Tibial nerve (tissue), 4 donors: ENCODE measurements around the gene TBC1D24. TPM values are rescaled to one million over a fixed set of nuclear protein-coding genes. Genes with fewer than 3 reads are reported as not detected.
A peak's percentile ranks its signal among the peaks of the same experiment; 100 is the strongest.

ENCODE experiments used
- DNase-seq, 2 donors: peaks; one replicate each; pipeline ENCODE4 v3.0.0-alpha.2; 2019; ENCODE audit warnings: low spot score in 2 of 2
- H3K27ac ChIP-seq, 4 donors: fragments of 200-600 bp; sonication (generic) in 3 of 4; one replicate each; pipeline ENCODE4 v1.5.1; 2017 to 2019; ENCODE audit warnings: mild to moderate bottlenecking in 1 of 4
- H3K27me3 ChIP-seq, 2 donors: fragments of 200-600 bp; sonication (generic) in 1 of 2; one replicate each; pipeline versions ENCODE4 v1.5.1 to v1.6.0; 2017 to 2019
- H3K36me3 ChIP-seq, 3 donors: fragments of 200-600 bp; sonication (generic); one replicate each; pipeline ENCODE4 v1.5.1; 2018 to 2019
- H3K4me1 ChIP-seq, 4 donors: fragments of 200-600 bp; sonication (generic) in 3 of 4; one replicate each; pipeline ENCODE4 v1.5.1; 2017 to 2019
- H3K4me3 ChIP-seq, 4 donors: fragments of 200-600 bp; sonication (generic) in 3 of 4; one replicate each; pipeline ENCODE4 v1.5.1; 2017 to 2019; ENCODE audit warnings: mild to moderate bottlenecking in 1 of 4, moderate library complexity in 1 of 4
- H3K9me3 ChIP-seq, 4 donors: fragments of 200-600 bp; sonication (generic) in 3 of 4; one replicate each; pipeline ENCODE4 v1.5.1; 2017 to 2019
- EP300 ChIP-seq, 2 donors: sonication (generic); formaldehyde crosslinking; IDR thresholded peaks; one replicate each; pipeline ENCODE4 v1.6.1; 2017; ENCODE audit warnings: antibody characterized with exemption in 2 of 2, mild to moderate bottlenecking in 1 of 2
- POLR2A ChIP-seq, 2 donors: fragments of 450-650 bp; IDR thresholded peaks; one replicate each; pipeline ENCODE4 v1.6.1; 2017; ENCODE audit warnings: antibody characterized with exemption in 2 of 2, mild to moderate bottlenecking in 2 of 2, moderate library complexity in 2 of 2
- WGBS, 2 donors: methylation state at CpG; one replicate each; pipeline ENCODE4 v1.1.5; 2018; 5-methylcytosine and 5-hydroxymethylcytosine counted together
- total RNA-seq, 4 donors: library from RNA; depleted of rRNA; stranded (reverse); fragments of >200 nt; gene quantifications; one replicate each; pipeline ENCODE4 v1.1.0, GENCODE V29; 2016
- TF ChIP-seq, protein P1 (sequence below), 5 experiments: fragments of 200-600 bp in 3 of 5; fragments of 450-650 bp in 2 of 5; sonication (generic) in 3 of 5; IDR thresholded peaks; one replicate each; pipeline ENCODE4 v1.5.1; 2016 to 2019; ENCODE audit warnings: antibody characterized with exemption in 5 of 5, mild to moderate bottlenecking in 3 of 5, moderate library complexity in 2 of 5

The TBC1D24 gene
- total RNA-seq, 4 donors from 2014 or later: 12.0 to 18.3 (median 16.3) TPM

DNA sequence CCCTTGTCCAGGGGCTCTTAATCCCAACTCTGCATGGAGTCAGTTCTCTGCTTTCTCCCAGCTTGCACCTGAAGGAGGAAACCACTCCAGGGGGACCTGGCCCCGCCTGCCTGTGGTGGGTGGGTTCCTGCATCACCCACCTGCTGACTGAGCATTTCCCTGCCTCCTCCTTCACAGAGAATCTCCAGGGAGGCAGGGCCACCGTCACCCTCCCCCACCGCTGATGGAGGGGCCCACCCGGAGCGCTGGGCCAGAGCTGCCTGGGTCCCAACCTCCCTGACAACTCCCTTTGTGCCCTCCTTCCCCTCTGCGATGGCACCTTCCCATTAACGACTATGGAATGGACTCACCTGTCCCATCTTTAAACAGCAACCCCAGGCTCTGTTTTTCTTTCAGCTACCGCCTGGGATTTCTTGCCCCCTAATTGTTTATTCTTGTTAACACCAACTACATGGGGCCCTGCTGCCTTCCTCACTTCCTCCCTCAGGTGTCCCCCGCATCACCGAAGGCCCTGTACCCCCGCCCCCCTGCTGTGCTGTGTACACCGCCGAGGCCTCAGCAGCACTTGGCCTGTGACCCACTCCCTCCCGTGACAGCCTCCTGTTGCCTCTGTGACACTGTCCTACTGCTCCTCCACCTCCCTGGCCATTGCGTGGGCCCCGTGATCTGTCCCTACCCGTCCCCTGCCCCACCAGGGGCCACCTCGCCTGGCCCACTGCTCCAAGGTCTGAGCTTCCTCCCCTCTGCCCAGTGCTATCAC lies 15.9 kb upstream of the TBC1D24 start:
- H3K27ac ChIP-seq: peak overlapping the region in 2 of 4 donors; percentile 31 to 63
- H3K27me3 ChIP-seq: no peaks in the 10 kb centered on the region
- WGBS, 2 donors: 23% methylated on average over 18 of the region's 18 CpGs
- DNase-seq: no peak
- H3K4me3 ChIP-seq: peak overlapping the region; percentile 32 to 61 (median 47)
- H3K9me3 ChIP-seq: no peaks in the 10 kb centered on the region
- TF ChIP-seq EP300 (IDR thresholded peaks at IDR 0.05) (no peak), POLR2A (IDR thresholded peaks at IDR 0.05) (no peak)
- TF ChIP-seq, protein P1, sequence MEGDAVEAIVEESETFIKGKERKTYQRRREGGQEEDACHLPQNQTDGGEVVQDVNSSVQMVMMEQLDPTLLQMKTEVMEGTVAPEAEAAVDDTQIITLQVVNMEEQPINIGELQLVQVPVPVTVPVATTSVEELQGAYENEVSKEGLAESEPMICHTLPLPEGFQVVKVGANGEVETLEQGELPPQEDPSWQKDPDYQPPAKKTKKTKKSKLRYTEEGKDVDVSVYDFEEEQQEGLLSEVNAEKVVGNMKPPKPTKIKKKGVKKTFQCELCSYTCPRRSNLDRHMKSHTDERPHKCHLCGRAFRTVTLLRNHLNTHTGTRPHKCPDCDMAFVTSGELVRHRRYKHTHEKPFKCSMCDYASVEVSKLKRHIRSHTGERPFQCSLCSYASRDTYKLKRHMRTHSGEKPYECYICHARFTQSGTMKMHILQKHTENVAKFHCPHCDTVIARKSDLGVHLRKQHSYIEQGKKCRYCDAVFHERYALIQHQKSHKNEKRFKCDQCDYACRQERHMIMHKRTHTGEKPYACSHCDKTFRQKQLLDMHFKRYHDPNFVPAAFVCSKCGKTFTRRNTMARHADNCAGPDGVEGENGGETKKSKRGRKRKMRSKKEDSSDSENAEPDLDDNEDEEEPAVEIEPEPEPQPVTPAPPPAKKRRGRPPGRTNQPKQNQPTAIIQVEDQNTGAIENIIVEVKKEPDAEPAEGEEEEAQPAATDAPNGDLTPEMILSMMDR (IDR thresholded peaks at IDR 0.05): no peak
- H3K4me1 ChIP-seq: peaks cover 0 to 24% (median 9%) of the 10 kb centered on the region in 4 donors
- H3K36me3 ChIP-seq: peaks cover 0 to 22% (median 0%) of the 10 kb centered on the region in 3 donors

DNA sequence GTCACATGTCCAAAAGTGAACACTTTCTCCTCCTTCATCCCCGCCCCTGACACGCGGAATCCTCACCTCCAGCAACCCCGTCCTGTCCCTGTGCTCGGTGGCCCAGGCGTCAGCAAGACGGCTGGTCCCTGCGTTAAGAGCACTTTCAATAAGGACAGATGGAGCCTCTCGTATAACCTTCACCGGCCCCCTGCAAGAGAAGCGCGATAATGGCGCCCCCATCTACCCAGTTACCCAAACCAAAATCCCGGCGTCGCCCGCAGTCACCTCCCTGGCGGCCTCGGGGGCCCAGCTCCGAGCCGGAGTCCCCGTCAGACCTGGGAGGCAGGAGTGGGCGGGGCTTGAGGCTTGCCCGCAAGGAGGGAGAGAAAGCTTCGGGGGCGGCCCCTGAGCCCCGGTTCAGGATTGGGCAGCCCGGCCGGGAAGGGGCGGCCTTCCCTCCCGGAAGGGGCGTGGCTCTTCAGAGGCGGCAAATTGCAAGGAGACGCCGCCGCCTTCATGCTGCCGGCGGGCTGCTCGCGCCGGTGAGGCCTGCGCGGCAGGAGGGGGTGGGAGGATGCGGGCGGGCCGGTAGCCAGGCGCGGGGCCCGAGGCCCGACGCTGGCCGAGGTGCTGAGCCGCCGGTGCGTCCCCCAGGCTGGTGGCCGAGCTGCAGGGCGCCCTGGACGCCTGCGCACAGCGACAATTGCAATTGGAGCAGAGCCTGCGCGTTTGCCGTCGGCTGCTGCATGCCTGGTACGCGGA lies 15.1 kb upstream of the TBC1D24 start, which contains the start of gene TEDC2:
TSS of gene TEDC2 (plus strand) at position 463 of the 744 bp plus-strand sequence. CDS start at position 499, 36 bp downstream.
- WGBS, 2 donors: 0 to 1% methylated on average over 24 to 25 of the region's 66 CpGs
- Histone ChIP-seq H3K36me3 (peaks cover 0 to 22% (median 0%) of the 10 kb centered on the region in 3 donors), H3K27me3 (no peaks in the 10 kb centered on the region), H3K9me3 (no peaks in the 10 kb centered on the region), H3K27ac (peak within 1 kb of the TSS in 2 of 4 donors; percentile 31 to 63), H3K4me1 (peaks cover 0 to 17% (median 9%) of the 10 kb centered on the region in 4 donors), H3K4me3 (peak within 1 kb of the TSS; percentile 32 to 61 (median 47))
- TF ChIP-seq, protein P1 (IDR thresholded peaks at IDR 0.05): no peak
- TF ChIP-seq POLR2A (IDR thresholded peaks at IDR 0.05): no peak
- TF ChIP-seq EP300 (IDR thresholded peaks at IDR 0.05): no peak
- DNase-seq: peak; percentile 93

DNA sequence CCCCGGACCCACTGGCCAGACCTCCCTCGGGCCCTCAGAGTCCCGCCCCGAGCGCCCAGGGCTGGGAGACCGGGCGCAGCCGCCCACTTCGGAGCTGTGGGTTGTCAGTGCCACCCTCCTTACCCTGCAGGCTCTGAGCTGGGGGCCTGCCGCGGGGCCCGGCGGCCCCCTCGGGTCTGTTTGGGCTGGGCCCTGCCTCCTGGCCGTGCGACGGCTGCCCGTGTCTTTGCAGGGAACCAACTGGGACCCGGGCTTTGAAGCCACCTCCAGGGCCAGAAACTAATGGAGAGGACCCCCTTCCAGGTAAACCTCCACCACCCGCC lies 14.6 kb upstream of the TBC1D24 start:
- TF ChIP-seq EP300 (IDR thresholded peaks at IDR 0.05) (no peak), POLR2A (IDR thresholded peaks at IDR 0.05) (no peak)
- TF ChIP-seq, protein P1 (IDR thresholded peaks at IDR 0.05): no peak
- WGBS, 2 donors: 3 to 5% methylated on average over 10 to 19 of the region's 20 CpGs

DNA sequence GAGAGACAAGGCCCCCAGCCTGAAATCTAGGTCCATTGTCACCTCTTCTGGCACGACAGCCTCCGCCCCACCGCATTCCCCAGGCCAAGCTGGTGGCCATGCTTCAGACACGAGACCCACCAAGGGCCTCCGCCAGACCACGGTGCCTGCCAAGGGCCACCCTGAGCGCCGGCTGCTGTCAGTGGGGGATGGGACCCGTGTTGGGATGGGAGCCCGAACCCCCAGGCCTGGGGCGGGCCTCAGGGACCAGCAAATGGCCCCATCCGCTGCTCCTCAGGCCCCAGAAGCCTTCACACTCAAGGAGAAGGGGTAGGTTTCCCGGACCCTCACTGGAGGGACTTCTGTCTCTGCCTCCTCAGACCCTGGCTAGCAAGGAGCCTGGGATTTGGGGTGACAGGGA lies 14.0 kb upstream of the TBC1D24 start:
- Histone ChIP-seq H3K36me3 (peaks cover 0 to 15% (median 0%) of the 10 kb centered on the region in 3 donors), H3K27ac (no peak overlapping the region), H3K27me3 (no peaks in the 10 kb centered on the region), H3K4me1 (peaks cover 0 to 17% (median 9%) of the 10 kb centered on the region in 4 donors), H3K4me3 (no peak overlapping the region), H3K9me3 (no peaks in the 10 kb centered on the region)
- no peak for TF ChIP-seq POLR2A (IDR thresholded peaks at IDR 0.05)
- TF ChIP-seq EP300 (IDR thresholded peaks at IDR 0.05): no peak
- TF ChIP-seq, protein P1 (IDR thresholded peaks at IDR 0.05): no peak
- WGBS, 2 donors: 70 to 78% methylated on average over 10 to 13 of the region's 13 CpGs
- DNase-seq: no peak

More for the DNA sequence above, 14.6 kb upstream of the TBC1D24 start:
- H3K4me3 ChIP-seq: peak overlapping the region; percentile 32 to 61 (median 47)
- no peak for DNase-seq
- no peaks in the 10 kb centered on the region for H3K27me3 ChIP-seq
- peaks cover 0 to 20% (median 0%) of the 10 kb centered on the region in 3 donors for H3K36me3 ChIP-seq
- H3K9me3 ChIP-seq: no peaks in the 10 kb centered on the region
- peaks cover 0 to 17% (median 9%) of the 10 kb centered on the region in 4 donors for H3K4me1 ChIP-seq
- no peak overlapping the region for H3K27ac ChIP-seq
